Neutrophil (primary cell): ENCODE results near the gene TLR3.
"Not testable (repeated sequence)": the region's sequence is repeated elsewhere in the genome, so short reads cannot be mapped to it uniquely, and the experiment has no call there.

Experiments used
- H3K27ac ChIP-seq: fragments of 200-600 bp; sonication (generic); 2 replicates; pipeline ENCODE4 v1.5.1; 2016; ENCODE audit warnings: mild to moderate bottlenecking, moderate library complexity
- H3K27me3 ChIP-seq: fragments of 200-600 bp; sonication (generic); 2 replicates; pipeline ENCODE4 v1.6.0; 2016; ENCODE audit warnings: mild to moderate bottlenecking
- H3K36me3 ChIP-seq: fragments of 200-600 bp; sonication (generic); 2 replicates; pipeline ENCODE4 v1.5.1; 2017
- H3K4me1 ChIP-seq, 2 experiments: fragments of 200-600 bp in 1 of 2; sonication (generic) in 1 of 2; 1 replicate in 1 of 2; 2 replicates in 1 of 2; pipeline versions ENCODE4 v1.5.1 to v1.6.1; 2013 to 2016; ENCODE audit warnings: low read depth in 1 of 2, low read length in 1 of 2, mild to moderate bottlenecking in 1 of 2, moderate library complexity in 1 of 2; ENCODE audit not compliant: control insufficient read depth in 1 of 2, insufficient read depth in 1 of 2
- H3K4me3 ChIP-seq, 2 experiments: fragments of 200-600 bp in 1 of 2; sonication (generic) in 1 of 2; 1 replicate in 1 of 2; 2 replicates in 1 of 2; pipeline ENCODE4 v1.5.1; 2013 to 2016; ENCODE audit warnings: low read depth in 1 of 2, low read length in 1 of 2, mild to moderate bottlenecking in 1 of 2, moderate library complexity in 1 of 2
- H3K9me3 ChIP-seq: fragments of 200-600 bp; sonication (generic); 2 replicates; pipeline ENCODE4 v1.5.1; 2016
- CTCF ChIP-seq: fragments of 200-600 bp; sonication (generic); IDR thresholded peaks from 2 replicates; pipeline ENCODE4 v1.5.1; 2016; ENCODE audit warnings: antibody characterized with exemption

Gene TLR3

GRCh38 chr4:186037692-186038658 is 31.0 kb upstream of the TLR3 start:
- Histone ChIP-seq H3K36me3 (no peaks in the 10 kb centered on the region), H3K27ac (no peak overlapping the region), H3K4me1 (no peaks in the 10 kb centered on the region), H3K4me3 (no peak overlapping the region), H3K9me3 (no peaks in the 10 kb centered on the region), H3K27me3 (peaks cover 8% of the 10 kb centered on the region)
- TF ChIP-seq CTCF = peak; percentile 49

DNA sequence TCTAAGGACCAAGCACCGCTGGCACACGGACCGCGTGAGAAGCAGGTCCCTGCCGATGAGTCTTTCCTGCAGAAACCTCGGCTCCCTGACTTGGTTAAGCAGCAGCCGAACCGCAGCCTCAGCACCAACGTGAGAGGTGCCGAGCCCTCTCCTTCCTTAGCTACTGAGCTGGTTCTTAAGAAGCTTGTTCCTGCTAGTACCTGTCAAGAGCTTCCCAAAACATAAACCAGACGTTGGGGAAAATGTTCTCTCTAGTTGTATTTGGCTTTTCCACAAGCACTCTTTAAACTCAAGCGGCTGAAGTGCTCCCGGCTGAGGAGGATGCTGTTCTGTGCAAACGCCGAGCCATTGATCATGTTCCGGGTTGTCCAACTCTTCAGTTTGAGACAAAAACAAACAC is 29.3 kb upstream of the TLR3 start:
- Histone ChIP-seq H3K9me3 (no peaks in the 10 kb centered on the region), H3K4me1 (no peaks in the 10 kb centered on the region), H3K4me3 (no peak overlapping the region), H3K27ac (no peak overlapping the region), H3K36me3 (no peaks in the 10 kb centered on the region), H3K27me3 (peaks cover 8% of the 10 kb centered on the region)
- TF ChIP-seq CTCF = no peak

- Histone ChIP-seq H3K27ac (no peak overlapping the region), H3K9me3 (no peaks in the 10 kb centered on the region), H3K4me1 (no peaks in the 10 kb centered on the region), H3K36me3 (no peaks in the 10 kb centered on the region), H3K27me3 (peaks cover 8% of the 10 kb centered on the region), H3K4me3 (no peak overlapping the region)
- no peak for TF ChIP-seq CTCF
These were observed 28.6 kb upstream of the TLR3 start for GRCh38 chr4:186040316-186040715.

DNA sequence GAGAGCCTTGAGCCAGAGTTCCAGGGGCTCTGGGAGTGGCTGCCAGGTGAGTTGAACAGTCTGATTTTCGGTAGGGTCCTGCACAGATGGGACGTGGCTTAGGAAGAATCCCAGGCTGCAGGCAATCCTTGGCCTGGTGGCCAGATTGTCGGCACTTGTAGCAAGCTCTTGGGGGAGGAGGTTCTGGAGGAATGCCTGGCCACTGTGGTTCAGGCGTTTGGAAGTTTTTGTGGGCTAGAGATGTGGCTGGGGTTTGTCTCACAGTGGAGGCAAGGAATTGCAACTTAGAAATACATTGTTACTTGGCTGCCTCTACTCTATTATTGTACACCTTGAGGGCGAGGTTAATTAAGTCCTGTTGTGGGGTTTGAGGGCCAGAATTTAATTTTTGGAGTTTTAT is 21.5 kb upstream of the TLR3 start:
- H3K4me3 ChIP-seq, H3K9me3 ChIP-seq, H3K27me3 ChIP-seq: not testable (repeated sequence)

GRCh38 chr4:186050135-186050534 is 18.8 kb upstream of the TLR3 start:
- H3K27me3 ChIP-seq, H3K4me3 ChIP-seq, H3K27ac ChIP-seq, H3K4me1 ChIP-seq, H3K36me3 ChIP-seq, H3K9me3 ChIP-seq: not testable (repeated sequence)

More for the DNA sequence above, 21.5 kb upstream of the TLR3 start:
- not testable (repeated sequence) for H3K4me1 ChIP-seq, H3K36me3 ChIP-seq, H3K27ac ChIP-seq

GRCh38 chr4:186051096-186051495 is 17.9 kb upstream of the TLR3 start:
- no peak overlapping the region for H3K4me3 ChIP-seq
- no peaks in the 10 kb centered on the region for H3K9me3 ChIP-seq
- no peaks in the 10 kb centered on the region for H3K36me3 ChIP-seq
- H3K27ac ChIP-seq = no peak overlapping the region
- no peaks in the 10 kb centered on the region for H3K27me3 ChIP-seq
- TF ChIP-seq CTCF = no peak
- H3K4me1 ChIP-seq = no peaks in the 10 kb centered on the region
